22Rv1 (cell line): Measurements from ENCODE around the gene DIPK1B.

Experiments used
- CTCF ChIP-seq: fragments of 450-650 bp; IDR thresholded peaks from 2 replicates; pipeline ENCODE4 v1.5.1; 2017; ENCODE audit warnings: mild to moderate bottlenecking
- ZFX ChIP-seq: fragments of 450-650 bp; IDR thresholded peaks from 2 replicates; pipeline ENCODE4 v1.6.1; 2017; ENCODE audit warnings: antibody characterized with exemption, borderline replicate concordance

DNA sequence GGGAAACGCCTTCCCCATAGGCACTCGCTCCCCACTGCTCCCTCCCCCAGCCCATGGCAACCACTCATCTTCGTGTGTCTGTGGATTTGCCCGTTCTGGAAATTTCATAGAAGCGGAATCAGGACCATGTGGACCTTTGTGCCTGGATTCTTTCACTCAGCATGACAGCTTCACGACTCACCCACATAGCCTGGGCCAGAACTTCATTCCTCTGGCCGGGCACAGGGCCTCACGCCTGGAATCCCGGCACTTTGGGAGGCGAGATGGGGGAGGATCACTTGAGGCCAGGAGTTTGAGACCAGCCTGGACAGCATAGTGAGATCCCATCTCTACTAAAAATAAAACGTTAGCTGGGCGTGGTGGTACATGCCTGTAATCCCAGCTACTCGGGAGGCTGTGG is 12.1 kb upstream of the DIPK1B start:
- no peak for TF ChIP-seq CTCF
- TF ChIP-seq ZFX = no peak
